GM18909 (cell line): Measurements from ENCODE around the gene STRBP.

Source experiments
- ATAC-seq: cut with Tn5 transposase; IDR thresholded peaks from one replicate; pipeline ENCODE4 v1.9.1; 2021; ENCODE audit warnings: mild to moderate bottlenecking; ENCODE audit not compliant: unreplicated experiment, poor library complexity

STRBP gene

DNA sequence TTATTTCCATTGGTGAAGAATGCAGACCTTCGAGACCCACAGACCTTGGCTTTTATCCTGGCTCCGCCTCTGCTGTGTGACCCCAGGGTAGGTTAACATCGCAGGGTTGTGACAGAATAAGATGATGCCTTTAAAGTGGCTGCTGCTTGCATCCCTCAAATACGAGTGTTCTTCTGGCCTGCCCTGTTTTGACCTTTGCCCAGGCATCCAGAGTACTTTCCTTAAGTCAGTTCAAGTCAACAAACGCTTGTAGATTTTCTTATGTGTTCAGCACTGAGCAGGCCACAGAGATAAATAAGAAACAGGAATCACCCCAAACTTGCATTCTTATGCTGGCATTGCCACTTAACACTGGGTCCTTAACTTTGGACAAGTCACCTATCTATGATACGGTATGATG lies 184.7 kb downstream of the STRBP start:
- ATAC-seq, result no peak

DNA sequence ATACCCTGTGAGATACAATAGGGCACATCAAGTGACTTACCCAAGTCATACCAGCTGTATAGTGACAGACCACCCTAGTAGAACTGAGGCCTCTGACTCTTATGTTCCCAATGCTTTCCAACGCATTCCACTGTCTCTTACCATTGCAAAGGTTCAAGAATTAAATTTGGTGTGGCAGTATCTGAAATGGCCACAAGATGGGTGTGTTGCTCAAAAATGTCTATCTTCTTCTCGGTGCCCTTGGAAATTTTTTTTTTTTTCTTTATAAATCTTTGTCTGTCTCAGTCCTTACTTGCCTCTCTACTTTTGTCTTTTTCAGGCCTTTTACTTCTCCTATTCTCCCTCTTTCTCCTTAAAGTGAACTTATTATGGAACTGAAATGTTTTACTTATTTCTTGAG lies 186.6 kb downstream of the STRBP start:
- no peak for ATAC-seq

DNA sequence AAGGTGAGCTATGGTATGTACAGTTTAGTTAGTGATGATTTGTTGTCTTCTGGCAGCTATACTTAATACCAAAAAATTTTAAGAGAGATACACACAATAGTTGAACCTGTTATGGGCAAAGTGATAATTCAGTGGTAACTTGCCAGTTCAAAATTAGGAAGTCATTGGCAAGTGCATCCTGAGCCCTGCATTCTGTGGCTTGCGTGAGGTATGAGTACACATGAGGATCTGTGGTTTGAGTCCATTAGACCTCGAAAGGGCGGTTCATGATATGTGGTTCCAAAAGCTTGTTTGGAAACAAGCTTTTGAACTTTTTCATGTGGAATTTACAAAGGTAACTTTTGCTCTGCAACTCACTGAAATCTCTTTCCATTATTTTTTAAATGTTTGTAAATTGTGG lies 187.9 kb downstream of the STRBP start:
- ATAC-seq, result no peak

DNA sequence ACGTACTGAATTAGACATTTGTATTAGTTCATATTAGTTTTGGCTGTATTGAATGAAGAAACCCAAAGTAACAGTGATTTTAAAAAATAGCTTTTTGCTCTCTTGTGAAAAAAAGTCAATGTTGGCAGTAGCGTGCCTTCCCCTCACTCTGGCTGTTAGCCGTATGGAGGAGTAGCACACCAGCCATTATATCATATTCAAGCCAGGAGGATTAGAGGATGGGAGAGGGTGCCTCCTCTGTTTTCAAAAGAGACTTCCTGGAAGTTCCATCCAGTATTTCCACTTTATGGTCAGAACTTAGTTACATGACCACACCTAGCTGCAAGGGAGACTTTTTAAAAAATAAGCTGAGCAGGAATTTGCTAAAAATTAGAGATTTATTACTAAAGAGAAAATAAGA lies 193.8 kb downstream of the STRBP start:
- ATAC-seq, result no peak

DNA sequence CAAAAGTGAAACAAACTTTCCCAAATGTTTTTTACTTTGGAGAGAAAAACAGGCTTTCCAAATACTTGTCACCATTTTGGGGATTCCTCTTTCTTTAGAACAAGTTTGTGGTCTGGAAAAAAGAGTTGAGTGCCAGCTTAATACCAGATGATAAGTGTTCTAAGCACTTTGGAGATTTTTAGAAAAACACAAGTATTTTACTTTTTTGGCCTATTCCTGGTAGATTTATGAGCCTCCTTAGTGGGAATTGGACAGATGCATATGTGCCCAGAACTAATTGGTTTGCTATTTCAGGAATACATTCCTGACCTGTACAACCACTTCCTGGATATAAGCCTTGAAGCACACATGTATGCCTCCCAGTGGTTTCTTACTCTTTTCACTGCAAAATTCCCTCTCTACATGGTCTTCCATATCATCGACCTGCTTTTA lies 194.4 kb downstream of the STRBP start:
- ATAC-seq, result no peak

DNA sequence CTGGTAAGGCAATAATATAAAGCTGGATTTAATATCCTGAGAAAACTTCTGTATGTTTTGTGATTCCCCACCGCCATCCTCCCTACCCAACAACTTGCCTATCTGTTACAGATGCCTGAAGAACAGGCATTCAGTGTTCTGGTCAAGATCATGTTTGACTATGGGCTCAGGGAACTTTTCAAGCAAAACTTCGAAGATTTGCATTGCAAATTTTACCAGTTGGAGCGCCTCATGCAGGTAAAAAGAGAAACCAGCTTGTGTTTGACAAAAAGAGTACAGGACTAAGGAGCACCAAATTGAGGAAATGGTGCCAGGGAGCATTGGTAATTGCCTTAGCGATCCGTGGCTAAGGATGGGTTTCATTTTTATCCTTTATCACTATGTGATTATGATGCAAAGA lies 194.9 kb downstream of the STRBP start:
- ATAC-seq, result no peak

DNA sequence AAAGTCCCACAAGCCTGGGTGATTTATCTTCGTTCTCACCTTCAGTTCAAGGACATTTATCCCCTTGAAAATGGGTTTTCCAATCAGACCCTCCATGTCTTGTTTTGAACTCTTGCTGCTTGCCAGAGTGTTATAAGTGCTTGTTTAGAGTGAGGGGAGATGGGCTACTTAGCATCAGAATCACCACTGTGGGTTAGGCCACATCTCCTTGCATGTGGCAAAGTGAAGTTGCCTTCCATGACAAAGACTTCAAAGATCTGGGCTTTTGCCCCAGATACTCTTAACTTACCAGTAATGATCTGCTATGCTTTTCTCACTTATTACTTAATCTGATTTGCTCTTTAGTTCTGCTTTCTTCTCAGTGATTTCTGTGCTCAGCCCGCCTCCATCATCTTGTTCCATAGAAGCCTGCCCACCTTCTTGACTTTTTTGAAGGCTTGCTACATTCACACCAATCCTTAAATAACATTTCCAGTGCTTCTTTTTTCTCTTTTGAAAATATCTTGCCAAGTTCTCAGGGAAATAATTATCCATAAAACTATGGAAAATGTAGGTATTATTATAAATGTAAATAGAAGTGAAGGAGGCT lies 195.9 kb downstream of the STRBP start:
- no peak for ATAC-seq
